Urinary bladder (tissue), 4 donors: ENCODE data around the gene MRTFB. TPM values are rescaled to one million over a fixed set of nuclear protein-coding genes. Genes with fewer than 3 reads are reported as not detected.

Experiments
- DNase-seq: peaks from one replicate; pipeline ENCODE4 v3.0.0-alpha.2; 2015; ENCODE audit errors: extremely low spot score
- H3K27ac ChIP-seq: one replicate; pipeline ENCODE4 v1.5.1; 2013; ENCODE audit warnings: low read depth, mild to moderate bottlenecking, moderate library complexity
- H3K36me3 ChIP-seq: one replicate; pipeline ENCODE4 v1.6.1; 2013; ENCODE audit warnings: mild to moderate bottlenecking, moderate library complexity; ENCODE audit not compliant: insufficient read depth
- H3K4me1 ChIP-seq: one replicate; pipeline ENCODE4 v1.6.1; 2013; ENCODE audit warnings: mild to moderate bottlenecking, moderate library complexity; ENCODE audit not compliant: insufficient read depth
- H3K4me3 ChIP-seq: one replicate; pipeline ENCODE4 v1.5.1; 2013; ENCODE audit warnings: low read depth, low read length
- WGBS: extraction: QIAGEN DNeasy Blood & Tissue Kit; methylation state at CpG from one replicate; pipeline ENCODE4 v1.1.7; 2013; 5-methylcytosine and 5-hydroxymethylcytosine counted together
- polyA plus RNA-seq: library from polyadenylated mRNA; stranded (reverse); fragments of 200-250 nt; gene quantifications from one replicate; pipeline ENCODE4 v1.2.3, GENCODE V29; 2013
- total RNA-seq: library from RNA; depleted of rRNA; stranded (reverse); fragments of >200 nt; gene quantifications from one replicate; pipeline ENCODE4 v1.2.3, GENCODE V29; 2014
- donor health status: healthy with polysubstance abuse.
- donor health status: healthy.

MRTFB gene
- total and polyA plus RNA-seq, 2 donors = 18.9 to 42.8 TPM

GRCh38 chr16:14203166-14203565, 132.0 kb downstream of the MRTFB start:
- no peak for DNase-seq
- Histone ChIP-seq H3K4me1 (peaks cover 1% of the 10 kb centered on the region), H3K27ac (no peak overlapping the region), H3K4me3 (no peak overlapping the region), H3K36me3 (no peaks in the 10 kb centered on the region)
- WGBS = 63% methylated on average over 2 of the region's 2 CpGs

- Histone ChIP-seq H3K36me3 (no peaks in the 10 kb centered on the region), H3K4me3 (no peak overlapping the region), H3K4me1 (no peaks in the 10 kb centered on the region), H3K27ac (no peak overlapping the region)
- WGBS = 86% methylated on average over 3 of the region's 3 CpGs
- no peak for DNase-seq
Measured at GRCh38 chr16:14205666-14206065, 134.5 kb downstream of the MRTFB start.

- no peaks in the 10 kb centered on the region for H3K4me1 ChIP-seq
- DNase-seq = no peak
- H3K36me3 ChIP-seq = no peaks in the 10 kb centered on the region
- WGBS = 94% methylated on average over 6 of the region's 6 CpGs
- H3K27ac ChIP-seq = no peak overlapping the region
- no peak overlapping the region for H3K4me3 ChIP-seq
Measured at GRCh38 chr16:14211856-14212543, 140.9 kb downstream of the MRTFB start.

GRCh38 chr16:14215941-14216340, 144.8 kb downstream of the MRTFB start:
- WGBS = 88% methylated on average over 3 of the region's 3 CpGs
- Histone ChIP-seq H3K4me1 (no peaks in the 10 kb centered on the region), H3K36me3 (peaks cover 1% of the 10 kb centered on the region), H3K4me3 (no peak overlapping the region), H3K27ac (no peak overlapping the region)
- DNase-seq = no peak

- H3K4me3 ChIP-seq = no peak overlapping the region
- H3K36me3 ChIP-seq = peaks cover 1% of the 10 kb centered on the region
- DNase-seq = no peak
- 92% methylated on average over 3 of the region's 3 CpGs for WGBS
- H3K27ac ChIP-seq = no peak overlapping the region
- no peaks in the 10 kb centered on the region for H3K4me1 ChIP-seq
Measured at GRCh38 chr16:14219983-14220382, 148.9 kb downstream of the MRTFB start.

GRCh38 chr16:14223632-14224031, 152.5 kb downstream of the MRTFB start:
- H3K27ac ChIP-seq = no peak overlapping the region
- no peaks in the 10 kb centered on the region for H3K4me1 ChIP-seq
- H3K36me3 ChIP-seq = peaks cover 1% of the 10 kb centered on the region
- H3K4me3 ChIP-seq = no peak overlapping the region
- 97% methylated on average over 2 of the region's 2 CpGs for WGBS
- no peak for DNase-seq

GRCh38 chr16:14225457-14225856, 154.3 kb downstream of the MRTFB start:
- WGBS = 96% methylated on average over 3 of the region's 3 CpGs
- DNase-seq = no peak
- H3K27ac ChIP-seq = no peak overlapping the region
- H3K36me3 ChIP-seq = no peaks in the 10 kb centered on the region
- no peaks in the 10 kb centered on the region for H3K4me1 ChIP-seq
- H3K4me3 ChIP-seq = no peak overlapping the region

- 80% methylated on average over 9 of the region's 9 CpGs for WGBS
Measured at GRCh38 chr16:14232106-14232864, 161.2 kb downstream of the MRTFB start.

GRCh38 chr16:14236401-14236800, 165.3 kb downstream of the MRTFB start:
- Histone ChIP-seq H3K36me3 (no peaks in the 10 kb centered on the region), H3K27ac (no peak overlapping the region), H3K4me1 (no peaks in the 10 kb centered on the region), H3K4me3 (no peak overlapping the region)
- 92% methylated on average over 5 of the region's 5 CpGs for WGBS
- DNase-seq = no peak

More at GRCh38 chr16:14232106-14232864, 161.2 kb downstream of the MRTFB start:
- H3K4me1 ChIP-seq = no peaks in the 10 kb centered on the region
- no peak for DNase-seq
- H3K27ac ChIP-seq = no peak overlapping the region
- H3K36me3 ChIP-seq = no peaks in the 10 kb centered on the region
- no peak overlapping the region for H3K4me3 ChIP-seq

GRCh38 chr16:14238756-14239155, 167.6 kb downstream of the MRTFB start:
- WGBS = 88% methylated on average over 5 of the region's 5 CpGs
- DNase-seq = no peak
- no peaks in the 10 kb centered on the region for H3K4me1 ChIP-seq
- H3K4me3 ChIP-seq = no peak overlapping the region
- H3K36me3 ChIP-seq = no peaks in the 10 kb centered on the region
- H3K27ac ChIP-seq = no peak overlapping the region

GRCh38 chr16:14239791-14240190, 168.7 kb downstream of the MRTFB start:
- WGBS = 78% methylated on average over 6 of the region's 6 CpGs
- Histone ChIP-seq H3K4me1 (no peaks in the 10 kb centered on the region), H3K36me3 (no peaks in the 10 kb centered on the region), H3K4me3 (no peak overlapping the region), H3K27ac (no peak overlapping the region)
- DNase-seq = no peak

GRCh38 chr16:14240219-14240843, 169.2 kb downstream of the MRTFB start:
- no peaks in the 10 kb centered on the region for H3K4me1 ChIP-seq
- H3K36me3 ChIP-seq = no peaks in the 10 kb centered on the region
- H3K27ac ChIP-seq = no peak overlapping the region
- no peak overlapping the region for H3K4me3 ChIP-seq
- 66% methylated on average over 10 of the region's 10 CpGs for WGBS
- no peak for DNase-seq

GRCh38 chr16:14240964-14241363, 169.8 kb downstream of the MRTFB start:
- Histone ChIP-seq H3K27ac (no peak overlapping the region), H3K4me1 (no peaks in the 10 kb centered on the region), H3K4me3 (no peak overlapping the region), H3K36me3 (no peaks in the 10 kb centered on the region)
- no peak for DNase-seq
- 78% methylated on average over 7 of the region's 7 CpGs for WGBS

GRCh38 chr16:14241631-14242030, 170.5 kb downstream of the MRTFB start:
- whole genome bisulfite sequencing = 85% methylated on average over 3 of the region's 3 CpGs
- Histone ChIP-seq H3K4me1 (no peaks in the 10 kb centered on the region), H3K36me3 (no peaks in the 10 kb centered on the region), H3K27ac (no peak overlapping the region), H3K4me3 (no peak overlapping the region)
- DNase-seq = no peak
